Suprapubic skin (tissue), 4 donors: ENCODE data around the gene ANKRD6.

Experiments
- POLR2A ChIP-seq, 2 donors: fragments of 450-650 bp; IDR thresholded peaks; one replicate each; pipeline ENCODE4 v1.6.1; 2017; ENCODE audit warnings: antibody characterized with exemption in 2 of 2, mild to moderate bottlenecking in 2 of 2, moderate library complexity in 2 of 2
- POLR2AphosphoS5 ChIP-seq, 3 donors: sonication (generic); formaldehyde crosslinking; IDR thresholded peaks; one replicate each; pipeline ENCODE4 v1.6.1; 2017; ENCODE audit warnings: antibody characterized with exemption in 3 of 3
- TF ChIP-seq, protein P1 (sequence below), 2 donors: fragments of 200-600 bp in 1 of 2; fragments of 450-650 bp in 1 of 2; sonication (generic) in 1 of 2; IDR thresholded peaks; one replicate each; pipeline ENCODE4 v1.5.1; 2016 to 2019; ENCODE audit warnings: antibody characterized with exemption in 2 of 2, mild to moderate bottlenecking in 1 of 2, moderate library complexity in 1 of 2

DNA sequence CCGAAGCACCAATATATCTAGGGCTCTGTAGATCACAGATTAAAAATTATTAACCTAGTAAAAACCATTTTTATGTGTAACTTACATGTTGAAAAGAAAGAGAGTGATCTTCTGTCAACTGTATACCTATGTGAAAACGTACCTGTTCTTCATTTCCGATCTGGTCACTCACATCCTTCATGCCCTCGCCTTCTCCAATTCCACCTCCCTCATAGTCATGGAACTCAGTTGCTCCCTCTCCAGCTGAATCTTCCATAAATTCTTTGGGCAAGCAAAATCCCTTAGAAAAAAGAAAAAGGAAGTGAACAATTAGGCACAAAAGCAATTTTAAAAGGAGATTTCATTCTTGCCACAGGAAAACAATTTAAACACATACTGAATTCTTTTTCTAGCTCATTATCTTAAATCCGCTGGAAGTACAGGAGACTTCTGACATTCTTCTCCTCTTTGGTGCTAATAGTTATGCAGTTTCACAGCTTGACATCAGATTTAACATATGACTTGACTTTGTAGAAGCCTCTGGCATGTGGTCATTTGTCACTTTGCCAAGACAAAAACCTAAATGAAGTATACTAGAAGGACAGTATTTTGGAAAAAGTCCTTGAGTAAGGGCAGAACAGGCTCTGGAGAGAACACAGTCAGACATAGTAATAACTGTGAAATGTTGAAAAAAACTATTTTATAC is 235.1 kb downstream of the ANKRD6 start:
- TF ChIP-seq, protein P1, sequence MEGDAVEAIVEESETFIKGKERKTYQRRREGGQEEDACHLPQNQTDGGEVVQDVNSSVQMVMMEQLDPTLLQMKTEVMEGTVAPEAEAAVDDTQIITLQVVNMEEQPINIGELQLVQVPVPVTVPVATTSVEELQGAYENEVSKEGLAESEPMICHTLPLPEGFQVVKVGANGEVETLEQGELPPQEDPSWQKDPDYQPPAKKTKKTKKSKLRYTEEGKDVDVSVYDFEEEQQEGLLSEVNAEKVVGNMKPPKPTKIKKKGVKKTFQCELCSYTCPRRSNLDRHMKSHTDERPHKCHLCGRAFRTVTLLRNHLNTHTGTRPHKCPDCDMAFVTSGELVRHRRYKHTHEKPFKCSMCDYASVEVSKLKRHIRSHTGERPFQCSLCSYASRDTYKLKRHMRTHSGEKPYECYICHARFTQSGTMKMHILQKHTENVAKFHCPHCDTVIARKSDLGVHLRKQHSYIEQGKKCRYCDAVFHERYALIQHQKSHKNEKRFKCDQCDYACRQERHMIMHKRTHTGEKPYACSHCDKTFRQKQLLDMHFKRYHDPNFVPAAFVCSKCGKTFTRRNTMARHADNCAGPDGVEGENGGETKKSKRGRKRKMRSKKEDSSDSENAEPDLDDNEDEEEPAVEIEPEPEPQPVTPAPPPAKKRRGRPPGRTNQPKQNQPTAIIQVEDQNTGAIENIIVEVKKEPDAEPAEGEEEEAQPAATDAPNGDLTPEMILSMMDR (IDR thresholded peaks at IDR 0.05): no peak
- TF ChIP-seq POLR2AphosphoS5 (IDR thresholded peaks at IDR 0.05) (no peak), POLR2A (IDR thresholded peaks at IDR 0.05) (no peak)
